Activated CD4-positive, alpha-beta T cell treated with anti-CD3 and anti-CD28 coated beads for 1 hour (primary cell): ENCODE results near the gene FIZ1.

ENCODE experiments used
- DNase-seq: peaks from one replicate; pipeline ENCODE4 v3.0.0-alpha.2; 2020

The FIZ1 gene

DNA sequence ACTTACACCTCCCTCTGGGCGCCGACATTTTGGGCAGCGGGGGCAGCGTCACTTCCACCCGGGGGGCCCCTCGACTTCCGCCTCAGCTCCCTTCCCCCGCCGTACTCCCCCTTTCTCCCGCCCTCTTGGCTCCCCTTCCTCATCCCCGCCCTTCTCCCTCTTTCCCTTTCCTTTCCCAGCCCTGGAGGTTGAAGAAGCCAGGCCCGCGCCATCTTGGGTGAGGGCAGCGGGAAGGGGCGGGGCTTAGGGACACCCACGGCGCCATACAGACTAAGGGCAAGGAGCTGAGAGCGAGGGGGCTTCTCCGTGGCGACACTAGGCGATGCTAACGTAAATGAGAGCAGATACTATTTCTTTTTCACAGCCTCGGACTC, at the start of gene FIZ1:
Gene FIZ1, minus strand, starts transcription at position 50 of the 374 bp plus-strand sequence. CDS start 1,652 bp downstream, outside the sequence.
- peak; percentile 90 for DNase-seq

DNA sequence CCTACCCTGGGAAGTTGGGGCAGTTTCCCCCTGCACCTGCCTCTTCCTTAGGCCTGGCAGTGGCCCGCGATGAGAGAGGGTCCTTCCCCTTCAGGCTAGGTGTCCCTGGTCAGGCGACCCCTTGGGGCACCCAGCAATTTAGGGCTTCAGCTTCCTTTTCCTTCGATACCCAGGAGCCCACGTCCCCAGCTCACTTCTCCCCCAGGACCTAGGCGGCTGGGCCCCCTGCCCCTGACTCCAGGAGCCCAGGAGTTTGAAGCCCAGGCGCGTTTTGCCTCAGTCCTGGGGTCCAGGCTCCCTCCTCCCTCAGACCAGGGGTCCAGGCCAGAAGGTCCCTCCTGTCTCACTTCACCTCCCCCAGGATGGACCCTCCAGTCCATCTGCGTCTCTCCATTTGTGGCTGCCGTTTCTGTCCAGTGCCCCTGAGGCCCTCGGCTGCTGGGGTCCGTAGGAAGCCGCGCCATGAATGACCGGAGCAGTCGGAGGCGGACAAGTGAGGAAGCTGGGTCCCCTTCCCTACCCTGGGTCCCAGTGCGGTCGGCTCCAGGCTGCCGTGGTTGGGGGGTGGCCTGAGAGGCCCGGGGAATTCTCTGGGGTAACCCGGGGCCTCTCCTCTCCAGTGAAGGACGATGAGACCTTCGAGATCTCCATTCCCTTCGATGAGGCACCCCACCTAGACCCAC, 49.4 kb upstream of the FIZ1 start:
- no peak for DNase-seq

DNA sequence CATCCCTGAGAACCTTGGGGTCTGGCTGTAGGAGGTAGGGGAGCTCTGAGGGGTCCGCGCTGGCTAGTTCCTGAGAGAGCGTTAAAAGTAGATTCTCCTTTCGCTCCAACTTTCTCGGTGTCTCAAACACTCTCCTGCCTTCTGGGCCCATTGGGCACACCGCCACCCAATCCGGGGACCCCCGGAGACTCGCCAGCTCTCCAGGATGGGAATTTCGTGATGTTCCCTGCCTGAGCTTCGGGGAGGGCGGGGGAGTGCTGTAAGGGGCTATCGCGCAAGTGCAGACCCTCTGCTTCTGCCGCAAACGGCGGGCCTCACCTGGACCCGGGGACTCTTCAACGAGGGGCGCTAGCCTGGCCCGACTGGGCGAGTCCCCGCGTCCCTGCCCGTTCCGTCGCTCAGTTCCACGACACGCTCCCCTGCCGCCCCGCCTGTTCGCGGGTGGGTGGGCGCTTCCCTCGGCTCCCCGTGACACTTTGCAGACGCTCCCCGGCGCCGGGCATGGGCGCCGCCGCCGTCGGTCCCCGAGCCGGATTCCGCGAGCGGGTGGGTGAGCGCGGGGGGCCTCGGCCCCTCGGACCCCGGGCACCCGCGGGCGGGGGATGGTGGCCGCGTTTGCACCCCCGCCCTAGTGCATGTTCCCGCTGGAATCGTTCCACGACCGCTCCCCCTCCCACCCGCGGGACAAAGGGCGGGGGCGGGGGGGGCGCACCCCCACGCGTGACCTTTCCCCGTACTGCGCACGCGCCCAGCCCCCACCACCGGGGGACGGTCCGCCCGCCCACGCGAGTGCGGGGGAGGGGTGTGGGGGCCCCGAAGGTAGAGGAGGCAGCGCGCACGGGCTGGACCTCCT, 48.6 kb upstream of the FIZ1 start, which contains the start of gene CCDC106:
Gene CCDC106, plus strand, starts transcription at position 481 of the 853 bp plus-strand sequence. CDS start 835 bp downstream, outside the sequence.
- peak; percentile 44 for DNase-seq

- DNase-seq, result no peak
Measured at GRCh38 chr19:55646889-55647731, 47.8 kb upstream of the FIZ1 start.

- no peak for DNase-seq
Measured at GRCh38 chr19:55645512-55645881, 46.2 kb upstream of the FIZ1 start.

DNA sequence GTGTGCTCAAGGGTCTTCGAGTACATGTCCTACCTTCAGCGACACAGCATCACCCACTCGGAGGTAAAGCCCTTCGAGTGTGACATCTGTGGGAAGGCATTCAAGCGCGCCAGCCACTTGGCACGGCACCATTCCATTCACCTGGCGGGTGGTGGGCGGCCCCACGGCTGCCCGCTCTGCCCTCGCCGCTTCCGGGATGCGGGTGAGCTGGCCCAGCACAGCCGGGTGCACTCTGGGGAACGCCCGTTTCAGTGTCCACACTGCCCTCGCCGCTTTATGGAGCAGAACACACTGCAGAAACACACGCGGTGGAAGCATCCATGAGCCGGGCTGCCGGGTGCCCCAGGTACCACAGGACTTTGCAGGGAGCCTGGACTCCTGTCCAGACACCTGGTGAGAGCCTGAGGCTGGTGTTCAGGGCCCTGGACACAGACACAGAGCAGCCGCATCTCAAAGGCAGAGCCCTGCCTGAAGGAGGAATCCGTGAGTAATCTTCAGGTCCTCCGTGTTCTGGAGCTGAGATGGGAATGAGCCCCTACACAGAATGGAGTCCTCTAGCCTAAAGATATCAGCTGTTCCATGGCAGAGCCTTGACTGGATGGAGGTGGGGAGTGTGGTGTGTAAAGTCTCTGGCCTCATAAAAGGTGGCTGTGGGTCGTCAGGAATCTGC, 45.7 kb upstream of the FIZ1 start:
- DNase-seq, result no peak

- DNase-seq, result no peak
Measured at GRCh38 chr19:55644191-55644833, 45.0 kb upstream of the FIZ1 start.

GRCh38 chr19:55643887-55644176, 44.5 kb upstream of the FIZ1 start:
- DNase-seq, result no peak

DNA sequence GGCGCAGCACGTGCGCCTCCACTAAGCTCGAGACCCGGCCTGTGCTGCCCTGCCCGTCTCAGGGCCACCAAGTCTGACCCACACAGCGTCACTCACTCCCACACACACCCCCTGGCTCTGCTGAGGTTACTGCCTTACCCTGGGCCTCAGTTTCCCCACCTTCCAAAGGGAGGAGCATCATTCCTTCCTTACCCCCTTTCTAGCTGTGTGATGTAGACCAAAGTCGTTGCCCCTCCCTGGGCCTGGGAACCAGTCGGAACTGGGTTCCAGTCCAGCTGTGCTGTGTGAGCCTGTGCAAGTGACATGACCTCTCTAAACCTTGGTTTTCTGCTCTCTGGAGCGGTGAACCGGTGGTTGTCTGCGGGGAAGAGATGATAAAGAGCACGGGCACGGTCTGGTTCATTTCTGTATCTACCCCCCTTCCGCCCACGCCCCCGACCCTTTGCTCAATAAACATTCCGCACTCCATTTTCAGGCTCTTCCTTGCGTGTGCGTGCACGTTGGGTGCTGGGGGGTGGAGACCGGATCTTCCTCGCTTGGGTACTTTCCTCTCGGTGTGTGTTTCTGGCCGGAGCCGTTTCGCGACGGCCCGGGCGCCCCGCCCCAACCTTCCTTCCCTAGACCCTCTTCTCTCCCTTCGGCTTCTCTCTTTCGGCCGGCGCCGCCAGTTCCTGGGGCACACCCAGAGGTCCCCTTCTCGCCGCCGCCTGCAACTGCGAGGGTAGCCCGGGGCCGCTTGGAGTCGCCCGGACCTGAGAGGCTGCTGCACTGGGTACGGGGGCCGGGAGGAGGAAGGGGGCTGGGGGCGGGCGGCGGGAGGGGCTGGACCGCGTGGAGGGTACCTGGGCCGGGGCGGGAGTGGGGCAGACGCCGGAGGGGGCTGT, 43.9 kb upstream of the FIZ1 start, which contains the start of gene ZNF581:
Gene ZNF581, plus strand, starts transcription at position 647 of the 884 bp plus-strand sequence. CDS start 923 bp downstream, outside the sequence.
- peak; percentile 71 for DNase-seq

- no peak for DNase-seq
Measured at GRCh38 chr19:55642153-55643002, 43.1 kb upstream of the FIZ1 start.

DNA sequence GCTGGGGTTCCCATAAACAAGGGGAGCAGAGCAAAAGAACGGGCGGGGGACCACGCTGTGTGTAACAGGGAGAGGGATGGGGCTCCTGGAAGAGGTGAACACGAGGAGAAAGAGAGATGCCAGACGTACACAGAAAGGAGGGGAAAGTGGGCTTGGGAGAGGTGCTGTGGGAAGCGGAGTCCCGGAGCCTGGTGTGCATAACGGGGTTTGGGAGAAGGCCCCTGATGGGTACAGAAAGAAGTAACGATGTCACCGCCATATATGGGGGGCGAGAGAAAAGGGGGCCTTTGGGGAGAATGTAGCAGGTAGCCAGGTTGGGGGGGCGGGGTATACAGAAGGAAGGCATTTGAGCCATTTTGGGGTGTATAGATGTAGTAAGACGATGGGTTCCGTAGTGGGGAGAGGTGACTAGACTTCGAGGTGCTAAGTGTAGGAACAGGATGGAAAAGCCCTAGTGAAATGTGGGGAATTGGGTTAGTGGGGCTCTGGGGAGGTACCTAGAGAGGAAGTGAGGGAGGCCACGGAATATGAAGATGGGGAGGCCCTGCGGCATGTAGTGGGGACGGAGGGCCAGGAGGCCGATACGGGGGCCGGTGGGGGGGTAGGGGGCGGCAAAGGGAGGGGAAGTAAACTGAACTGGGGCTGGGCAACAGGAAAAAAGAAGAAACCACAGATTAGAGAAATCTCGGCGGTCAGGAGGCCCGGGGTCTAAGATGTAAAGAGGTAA, 42.3 kb upstream of the FIZ1 start:
- no peak for DNase-seq

- DNase-seq, result no peak
Measured at GRCh38 chr19:55640577-55641425, 41.5 kb upstream of the FIZ1 start, which contains the start of gene ZNF580. ZNF580 (plus strand) TSS chr19:55641002; CDS start chr19:55642509, 1,507 bp downstream.

- peak; percentile 69 for DNase-seq
Measured at GRCh38 chr19:55640043-55640576, 40.8 kb upstream of the FIZ1 start.

- DNase-seq, result no peak
Measured at GRCh38 chr19:55638864-55639359, 39.6 kb upstream of the FIZ1 start.

DNA sequence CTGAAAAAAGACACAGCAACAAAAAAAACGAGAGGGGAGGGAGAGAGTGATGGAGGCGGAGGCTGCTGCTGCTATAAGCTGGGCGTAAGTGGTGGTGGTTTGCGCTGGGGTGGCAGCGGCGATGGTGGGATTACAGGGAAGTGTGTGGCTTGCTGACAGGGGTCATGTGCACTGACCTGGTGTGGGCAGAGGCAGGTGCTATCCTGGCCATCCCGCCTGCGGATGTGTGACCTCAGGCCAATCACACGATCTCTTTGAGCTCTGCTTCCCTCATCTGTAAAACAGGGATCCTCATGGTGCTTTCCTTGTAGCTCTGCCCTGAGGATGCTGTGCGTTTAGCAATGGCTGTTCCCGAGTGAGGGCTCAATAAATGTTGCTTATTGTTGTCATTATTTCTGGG, 38.2 kb upstream of the FIZ1 start:
- no peak for DNase-seq

GRCh38 chr19:55636723-55637122, 37.4 kb upstream of the FIZ1 start:
- no peak for DNase-seq

GRCh38 chr19:55635856-55636440, 36.6 kb upstream of the FIZ1 start:
- no peak for DNase-seq
